Nephron (organoid): Measurements from ENCODE around the gene GTF2IRD1.
A peak's percentile ranks its signal among the peaks of the same experiment; 100 is the strongest.

Experiments
- H3K27ac Mint-ChIP-seq, 3 experiments: 2 replicates each; pipeline ENCODE4 v1.8.0; 2020; ENCODE audit warnings: mixed read lengths in 3 of 3, mild to moderate bottlenecking in 2 of 3, moderate library complexity in 1 of 3
- H3K27me3 Mint-ChIP-seq: 2 replicates; pipeline ENCODE4 v1.8.0; 2021; ENCODE audit warnings: low read depth, mild to moderate bottlenecking, moderate library complexity, mixed read lengths
- H3K36me3 Mint-ChIP-seq: 2 replicates; pipeline ENCODE4 v1.8.0; 2020; ENCODE audit warnings: low read depth, mixed read lengths
- H3K4me1 Mint-ChIP-seq: 2 replicates; pipeline ENCODE4 v1.8.0; 2020; ENCODE audit warnings: mixed read lengths
- H3K4me3 Mint-ChIP-seq, 3 experiments: 2 replicates each; pipeline ENCODE4 v1.8.0; 2020; ENCODE audit warnings: mild to moderate bottlenecking in 3 of 3, mixed read lengths in 3 of 3, moderate library complexity in 2 of 3
- H3K9me3 Mint-ChIP-seq: 2 replicates; pipeline ENCODE4 v1.8.0; 2020; ENCODE audit warnings: mixed read lengths
- CTCF ChIP-seq, 3 experiments: fragments of 200-600 bp; sonication (generic); IDR thresholded peaks; one replicate each; pipeline ENCODE4 v1.5.0; 2021; ENCODE audit warnings: antibody characterized with exemption in 3 of 3; ENCODE audit not compliant: unreplicated experiment in 3 of 3

Gene GTF2IRD1

GRCh38 chr7:74476626-74477025 is 22.9 kb downstream of the GTF2IRD1 start:
- H3K27me3 Mint-ChIP-seq, result no peaks in the 10 kb centered on the region
- no peak for TF ChIP-seq CTCF (IDR thresholded peaks at IDR 0.05; ENCODE audit: unreplicated experiment in 3 of 3)
- peak overlapping the region in 2 of 3 experiments; percentile 27 to 38 for H3K4me3 Mint-ChIP-seq
- peaks cover 61% of the 10 kb centered on the region for H3K4me1 Mint-ChIP-seq
- no peaks in the 10 kb centered on the region for H3K9me3 Mint-ChIP-seq
- no peaks in the 10 kb centered on the region for H3K36me3 Mint-ChIP-seq
- peak overlapping the region; percentile 53 to 79 (median 76) for H3K27ac Mint-ChIP-seq

GRCh38 chr7:74478671-74479065 is 25.0 kb downstream of the GTF2IRD1 start:
- H3K4me3 Mint-ChIP-seq, result peak overlapping the region in 1 of 3 experiments; percentile 46

GRCh38 chr7:74479066-74479781 is 25.5 kb downstream of the GTF2IRD1 start:
- Mint-ChIP-seq H3K36me3 (no peaks in the 10 kb centered on the region), H3K4me1 (peaks cover 79% of the 10 kb centered on the region), H3K9me3 (no peaks in the 10 kb centered on the region), H3K27ac (peak overlapping the region; percentile 87 to 94 (median 91)), H3K4me3 (peak overlapping the region; percentile 27 to 46 (median 37)), H3K27me3 (no peaks in the 10 kb centered on the region)
- no peak for TF ChIP-seq CTCF (IDR thresholded peaks at IDR 0.05; ENCODE audit: unreplicated experiment in 3 of 3)

More at GRCh38 chr7:74478671-74479065, 25.0 kb downstream of the GTF2IRD1 start:
- Mint-ChIP-seq H3K9me3 (no peaks in the 10 kb centered on the region), H3K27me3 (no peaks in the 10 kb centered on the region), H3K36me3 (no peaks in the 10 kb centered on the region), H3K27ac (peak overlapping the region; percentile 87 to 94 (median 91)), H3K4me1 (peaks cover 73% of the 10 kb centered on the region)
- TF ChIP-seq CTCF (IDR thresholded peaks at IDR 0.05; ENCODE audit: unreplicated experiment in 3 of 3), result no peak

GRCh38 chr7:74479961-74480829 is 26.5 kb downstream of the GTF2IRD1 start:
- Mint-ChIP-seq H3K4me1 (peaks cover 74% of the 10 kb centered on the region), H3K36me3 (no peaks in the 10 kb centered on the region), H3K4me3 (peak overlapping the region; percentile 57 to 67 (median 64)), H3K9me3 (no peaks in the 10 kb centered on the region), H3K27ac (peak overlapping the region; percentile 87 to 94 (median 91)), H3K27me3 (no peaks in the 10 kb centered on the region)
- TF ChIP-seq CTCF (IDR thresholded peaks at IDR 0.05; ENCODE audit: unreplicated experiment in 3 of 3), result no peak

- Mint-ChIP-seq H3K9me3 (no peaks in the 10 kb centered on the region), H3K27ac (peak overlapping the region; percentile 79 to 94 (median 91)), H3K4me3 (peak overlapping the region in 1 of 3 experiments; percentile 34), H3K4me1 (peaks cover 71% of the 10 kb centered on the region), H3K36me3 (no peaks in the 10 kb centered on the region), H3K27me3 (no peaks in the 10 kb centered on the region)
- no peak for TF ChIP-seq CTCF (IDR thresholded peaks at IDR 0.05; ENCODE audit: unreplicated experiment in 3 of 3)
These were observed 27.2 kb downstream of the GTF2IRD1 start for GRCh38 chr7:74480861-74481417.
